GM21723 (cell line): ENCODE results near the gene EYS.
"Not testable (repeated sequence)": the region's sequence is repeated elsewhere in the genome, so short reads cannot be mapped to it uniquely, and the experiment has no call there.

Source experiments
- ATAC-seq: cut with Tn5 transposase; IDR thresholded peaks from one replicate; pipeline ENCODE4 v1.9.1; 2021; ENCODE audit warnings: mild to moderate bottlenecking, moderate library complexity; ENCODE audit not compliant: unreplicated experiment

The EYS gene

GRCh38 chr6:63941747-63942470 is 1765.1 kb downstream of the EYS start:
- ATAC-seq = no peak

- ATAC-seq = no peak
Measured at GRCh38 chr6:63940056-63940455, 1767.0 kb downstream of the EYS start.

GRCh38 chr6:63936399-63936798 is 1770.6 kb downstream of the EYS start:
- ATAC-seq = no peak

- no peak for ATAC-seq
Measured at GRCh38 chr6:63935732-63936131, 1771.3 kb downstream of the EYS start.

GRCh38 chr6:63933948-63934347 is 1773.1 kb downstream of the EYS start:
- ATAC-seq = not testable (repeated sequence)

- no peak for ATAC-seq
Measured at GRCh38 chr6:63930848-63931247, 1776.2 kb downstream of the EYS start.

GRCh38 chr6:63929111-63929510 is 1777.9 kb downstream of the EYS start:
- ATAC-seq = no peak

GRCh38 chr6:63928613-63929012 is 1778.4 kb downstream of the EYS start:
- no peak for ATAC-seq

GRCh38 chr6:63926950-63927927 is 1779.8 kb downstream of the EYS start:
- no peak for ATAC-seq

GRCh38 chr6:63926258-63926780 is 1780.7 kb downstream of the EYS start:
- ATAC-seq = no peak

GRCh38 chr6:63923139-63923739 is 1783.8 kb downstream of the EYS start:
- ATAC-seq = peak; percentile 82

- no peak for ATAC-seq
Measured at GRCh38 chr6:63919556-63920110, 1787.4 kb downstream of the EYS start.

GRCh38 chr6:63912887-63913286 is 1794.1 kb downstream of the EYS start:
- no peak for ATAC-seq

- ATAC-seq = no peak
Measured at GRCh38 chr6:63910863-63911551, 1796.0 kb downstream of the EYS start.

GRCh38 chr6:63904650-63905248 is 1802.3 kb downstream of the EYS start:
- no peak for ATAC-seq

- ATAC-seq = no peak
Measured at GRCh38 chr6:63899550-63899949, 1807.5 kb downstream of the EYS start.

- no peak for ATAC-seq
Measured at GRCh38 chr6:63897952-63898351, 1809.1 kb downstream of the EYS start.

- no peak for ATAC-seq
Measured at GRCh38 chr6:63897459-63897858, 1809.6 kb downstream of the EYS start.

- ATAC-seq = no peak
Measured at GRCh38 chr6:63888416-63888815, 1818.6 kb downstream of the EYS start.

GRCh38 chr6:63887804-63888203 is 1819.2 kb downstream of the EYS start:
- not testable (repeated sequence) for ATAC-seq
